WERI-Rb-1 (cell line): ENCODE results near the gene NEBL.

Source experiments
- DNase-seq: peaks from one replicate; pipeline ENCODE4 v3.0.0-alpha.2; 2020
- H3K27ac ChIP-seq: fragments of 250-450 bp; sonication (Bioruptor Pico); 2 replicates; pipeline ENCODE4 v1.5.1; 2020; ENCODE audit warnings: mild to moderate bottlenecking, moderate library complexity
- H3K27me3 ChIP-seq: fragments of 250-450 bp; sonication (Bioruptor Pico); 2 replicates; pipeline ENCODE4 v1.5.1; 2021; ENCODE audit warnings: mild to moderate bottlenecking, low read depth, moderate library complexity; ENCODE audit not compliant: insufficient read depth, severe bottlenecking
- H3K36me3 ChIP-seq: fragments of 250-450 bp; sonication (Bioruptor Pico); 2 replicates; pipeline ENCODE4 v1.5.1; 2020; ENCODE audit warnings: mild to moderate bottlenecking, moderate library complexity
- H3K4me3 ChIP-seq: 2 replicates; pipeline ENCODE4 v1.5.1; 2011; ENCODE audit warnings: low read depth, mild to moderate bottlenecking, control low read depth, low read length
- H3K9me3 ChIP-seq: fragments of 250-450 bp; sonication (Bioruptor Pico); 2 replicates; pipeline ENCODE4 v1.5.1; 2021; ENCODE audit warnings: mild to moderate bottlenecking, moderate library complexity; ENCODE audit not compliant: severe bottlenecking
- TF ChIP-seq, protein P1 (sequence below): IDR thresholded peaks from 2 replicates; pipeline ENCODE4 v1.5.1; 2011; ENCODE audit warnings: low read depth, mild to moderate bottlenecking, control low read depth, inconsistent platforms, low read length

The NEBL gene

GRCh38 chr10:20935301-20935700 is 38.2 kb upstream of the NEBL start:
- H3K27me3 ChIP-seq: no peaks in the 10 kb centered on the region
- no peak overlapping the region for H3K4me3 ChIP-seq
- no peaks in the 10 kb centered on the region for H3K9me3 ChIP-seq
- no peak for DNase-seq
- TF ChIP-seq, protein P1, sequence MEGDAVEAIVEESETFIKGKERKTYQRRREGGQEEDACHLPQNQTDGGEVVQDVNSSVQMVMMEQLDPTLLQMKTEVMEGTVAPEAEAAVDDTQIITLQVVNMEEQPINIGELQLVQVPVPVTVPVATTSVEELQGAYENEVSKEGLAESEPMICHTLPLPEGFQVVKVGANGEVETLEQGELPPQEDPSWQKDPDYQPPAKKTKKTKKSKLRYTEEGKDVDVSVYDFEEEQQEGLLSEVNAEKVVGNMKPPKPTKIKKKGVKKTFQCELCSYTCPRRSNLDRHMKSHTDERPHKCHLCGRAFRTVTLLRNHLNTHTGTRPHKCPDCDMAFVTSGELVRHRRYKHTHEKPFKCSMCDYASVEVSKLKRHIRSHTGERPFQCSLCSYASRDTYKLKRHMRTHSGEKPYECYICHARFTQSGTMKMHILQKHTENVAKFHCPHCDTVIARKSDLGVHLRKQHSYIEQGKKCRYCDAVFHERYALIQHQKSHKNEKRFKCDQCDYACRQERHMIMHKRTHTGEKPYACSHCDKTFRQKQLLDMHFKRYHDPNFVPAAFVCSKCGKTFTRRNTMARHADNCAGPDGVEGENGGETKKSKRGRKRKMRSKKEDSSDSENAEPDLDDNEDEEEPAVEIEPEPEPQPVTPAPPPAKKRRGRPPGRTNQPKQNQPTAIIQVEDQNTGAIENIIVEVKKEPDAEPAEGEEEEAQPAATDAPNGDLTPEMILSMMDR: no peak
- no peaks in the 10 kb centered on the region for H3K36me3 ChIP-seq
- H3K27ac ChIP-seq: no peak overlapping the region

DNA sequence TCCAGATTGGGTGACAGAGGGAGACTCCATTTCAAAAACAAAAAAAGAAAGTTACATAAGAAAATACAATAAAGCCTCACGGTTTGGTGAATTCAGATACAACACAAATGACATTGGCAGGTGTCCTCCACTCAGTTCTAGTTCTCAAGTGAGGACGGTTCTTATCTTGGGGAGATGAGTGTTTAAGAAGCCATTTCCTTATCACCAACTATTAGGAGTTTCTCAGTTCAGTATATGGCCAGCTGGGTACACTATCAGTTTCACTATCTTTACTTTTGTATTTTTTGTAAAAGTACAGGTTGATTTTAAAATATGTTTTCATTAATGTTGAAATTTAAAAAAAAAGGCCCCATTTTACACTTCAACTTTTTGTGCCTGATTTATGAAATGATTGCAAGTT is 36.6 kb upstream of the NEBL start:
- no peaks in the 10 kb centered on the region for H3K27me3 ChIP-seq
- DNase-seq: no peak
- H3K4me3 ChIP-seq: no peak overlapping the region
- no peak overlapping the region for H3K27ac ChIP-seq
- no peaks in the 10 kb centered on the region for H3K9me3 ChIP-seq
- H3K36me3 ChIP-seq: no peaks in the 10 kb centered on the region
- TF ChIP-seq, protein P1: no peak

DNA sequence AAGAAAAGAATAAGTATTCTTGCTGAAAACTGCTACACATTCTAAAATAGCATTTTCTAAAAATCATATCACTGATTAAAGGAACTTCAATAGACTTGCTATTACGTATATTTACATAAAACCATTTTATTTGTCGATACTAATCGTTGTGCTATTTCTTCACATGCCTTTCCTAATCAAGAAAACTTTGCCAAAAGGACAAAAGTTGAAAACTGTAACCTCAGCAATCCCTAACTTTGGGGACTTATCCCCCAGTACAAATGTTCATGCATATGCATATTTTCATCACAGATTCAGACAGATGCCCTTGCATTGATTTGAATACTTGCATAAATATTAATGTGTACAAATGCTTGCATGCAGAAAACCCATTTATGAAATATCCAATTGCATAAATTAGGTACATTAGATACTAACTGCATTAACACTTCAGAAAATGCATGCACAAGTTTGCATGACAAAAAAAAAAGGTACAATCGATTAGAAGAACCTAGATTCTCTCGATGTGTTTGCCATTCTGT is 35.6 kb upstream of the NEBL start:
- Histone ChIP-seq H3K4me3 (no peak overlapping the region), H3K9me3 (no peaks in the 10 kb centered on the region), H3K27ac (no peak overlapping the region), H3K36me3 (no peaks in the 10 kb centered on the region), H3K27me3 (no peaks in the 10 kb centered on the region)
- DNase-seq: no peak
- TF ChIP-seq, protein P1: no peak

DNA sequence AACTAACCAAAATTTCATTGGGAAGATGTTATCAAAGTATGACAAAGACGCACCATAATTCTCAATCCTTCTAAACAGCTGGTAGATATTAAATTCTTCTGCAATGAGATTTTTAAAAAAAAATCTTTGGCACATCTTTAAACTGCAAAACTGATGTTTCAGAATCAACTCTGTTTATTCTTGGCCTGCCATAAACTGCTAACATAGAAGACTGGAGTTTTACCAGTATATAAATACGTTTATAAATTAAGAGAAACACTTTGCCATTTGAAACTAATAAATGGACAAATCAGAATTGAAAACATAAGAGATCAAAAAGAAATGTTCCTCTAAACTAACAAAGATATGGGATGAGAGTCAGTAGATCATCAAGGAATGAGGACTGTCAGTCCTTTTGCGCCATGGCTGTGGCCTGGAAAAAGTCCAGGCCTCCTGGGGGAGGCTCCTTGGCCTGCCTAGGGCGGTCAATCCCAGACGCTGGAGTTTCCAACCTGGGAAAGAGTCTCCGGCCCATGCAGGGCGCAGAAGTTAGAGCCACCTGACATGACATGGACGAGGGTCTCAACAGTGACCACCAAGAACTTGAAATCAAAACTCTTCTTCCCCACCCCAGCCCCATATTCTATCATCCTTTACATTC is 34.2 kb upstream of the NEBL start:
- no peaks in the 10 kb centered on the region for H3K9me3 ChIP-seq
- DNase-seq: no peak
- no peak overlapping the region for H3K4me3 ChIP-seq
- no peaks in the 10 kb centered on the region for H3K27me3 ChIP-seq
- TF ChIP-seq, protein P1: no peak
- H3K27ac ChIP-seq: no peak overlapping the region
- no peaks in the 10 kb centered on the region for H3K36me3 ChIP-seq

DNA sequence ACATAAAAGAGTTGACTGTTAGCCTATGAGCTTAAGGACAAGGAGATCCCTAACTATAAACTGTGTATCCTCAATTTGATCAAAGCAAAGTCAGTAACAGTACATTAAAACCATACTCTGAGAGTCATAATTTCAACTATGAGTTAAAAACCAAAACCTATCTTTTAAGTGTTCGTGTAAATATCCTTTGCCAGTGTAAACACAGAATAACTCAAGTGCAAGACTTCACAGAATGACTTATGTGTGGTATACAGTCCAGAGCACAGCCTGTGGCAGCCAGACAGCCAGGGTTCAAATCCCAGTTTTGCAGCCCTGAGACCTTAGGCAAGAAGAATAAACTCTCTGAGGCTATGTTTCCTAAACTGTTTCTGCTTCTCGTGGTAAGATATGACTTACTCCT is 30.3 kb upstream of the NEBL start:
- H3K27ac ChIP-seq: no peak overlapping the region
- no peaks in the 10 kb centered on the region for H3K27me3 ChIP-seq
- H3K9me3 ChIP-seq: no peaks in the 10 kb centered on the region
- TF ChIP-seq, protein P1: no peak
- DNase-seq: no peak
- H3K4me3 ChIP-seq: no peak overlapping the region
- no peaks in the 10 kb centered on the region for H3K36me3 ChIP-seq

DNA sequence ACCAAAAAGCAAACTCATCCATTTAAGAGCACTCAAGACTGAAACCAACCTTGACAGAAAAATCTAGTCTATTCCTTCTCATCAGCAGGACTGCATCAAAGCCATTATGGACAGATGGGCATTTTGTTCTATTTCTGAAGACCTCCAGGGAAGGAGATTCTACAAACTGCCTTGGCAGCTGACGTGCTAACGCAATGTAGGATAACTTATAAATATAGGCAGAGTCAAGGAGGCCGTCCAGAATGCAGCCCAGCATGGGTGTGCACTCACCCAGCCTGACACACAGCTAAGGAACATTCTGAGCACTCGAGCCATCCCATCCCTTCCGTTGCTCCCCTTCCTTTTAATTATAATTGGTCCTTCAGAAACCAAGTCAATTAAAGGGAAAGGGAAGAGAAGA is 25.3 kb upstream of the NEBL start:
- no peak overlapping the region for H3K27ac ChIP-seq
- TF ChIP-seq, protein P1: no peak
- no peaks in the 10 kb centered on the region for H3K27me3 ChIP-seq
- no peaks in the 10 kb centered on the region for H3K36me3 ChIP-seq
- H3K4me3 ChIP-seq: no peak overlapping the region
- no peak for DNase-seq
- no peaks in the 10 kb centered on the region for H3K9me3 ChIP-seq
